ENCODE data around the gene ADAM19. TPM values are rescaled to one million over a fixed set of nuclear protein-coding genes. Genes with fewer than 3 reads are reported as not detected.

ADAM19 gene
- total RNA-seq, 1 experiment from 2014 or later, result 3.5 TPM

DNA sequence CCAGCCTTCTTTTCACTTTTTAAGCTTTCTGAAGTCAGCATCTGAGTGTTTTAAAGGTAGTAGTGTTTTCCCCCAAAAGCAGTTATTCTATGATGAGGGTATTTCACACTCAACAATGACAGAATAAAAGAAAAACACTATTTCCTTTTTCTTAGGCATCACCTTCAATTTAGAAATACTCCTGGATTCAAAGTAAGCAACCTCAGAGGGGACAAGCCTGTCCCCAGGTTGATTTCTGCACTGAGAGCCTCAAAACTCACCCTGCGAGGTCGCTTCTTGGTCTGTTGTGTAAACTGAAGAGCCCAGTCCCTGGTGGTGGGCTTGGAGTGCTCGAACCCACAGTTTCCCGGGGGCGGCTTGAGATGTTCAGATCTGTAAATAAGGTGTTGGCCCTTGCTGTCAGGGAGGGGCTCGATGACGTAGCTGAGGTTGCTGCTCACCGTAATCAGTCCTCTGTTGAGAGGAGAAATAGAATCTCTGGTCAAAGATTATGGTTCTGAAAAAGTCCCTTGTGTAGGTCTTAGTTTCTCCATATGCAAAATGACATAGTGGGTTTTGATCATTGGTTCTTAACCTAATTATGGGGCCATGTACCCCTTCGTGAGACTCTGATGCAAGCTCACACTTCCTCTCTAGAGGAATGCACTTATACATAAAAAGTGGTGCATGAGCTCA lies 55.9 kb downstream of the ADAM19 start:
- POLR2A ChIA-PET, result no interaction called here
- DNase-seq (ENCODE audit: low read depth, low spot score) (no peak), ATAC-seq (no peak)
- H3K4me3 ChIP-seq (ENCODE audit: low read depth in 2 of 2, low read length in 2 of 2), result no peak overlapping the region
- H3K27me3 ChIP-seq (ENCODE audit: control insufficient read depth, insufficient read depth, low read length), result no peaks in the 10 kb centered on the region
- H3K36me3 ChIP-seq (ENCODE audit: control insufficient read depth, insufficient read depth, low read length), result no peaks in the 10 kb centered on the region
- no peaks in the 10 kb centered on the region for H3K9me3 ChIP-seq (ENCODE audit: control insufficient read depth, insufficient read depth, low read depth, low read length)
- no TSS peak for BruUV-seq (replicated peaks)
- in situ Hi-C loops (cut with HindIII; ENCODE audit: low pct_unique_long_range_greater_than_20kb, low sequenced_read_pairs), result no loop called here
- CTCF ChIA-PET, result no interaction called here
- intact Hi-C loops (cut with micrococcal nuclease; ENCODE audit: unreplicated experiment), result no loop called here
- H3K27ac ChIP-seq (ENCODE audit: low read length), result no peak overlapping the region
- no peak for TF ChIP-seq POLR2AphosphoS5 (IDR thresholded peaks at IDR 0.05; ENCODE audit: low read depth, low read length)
- TF ChIP-seq, protein P1, sequence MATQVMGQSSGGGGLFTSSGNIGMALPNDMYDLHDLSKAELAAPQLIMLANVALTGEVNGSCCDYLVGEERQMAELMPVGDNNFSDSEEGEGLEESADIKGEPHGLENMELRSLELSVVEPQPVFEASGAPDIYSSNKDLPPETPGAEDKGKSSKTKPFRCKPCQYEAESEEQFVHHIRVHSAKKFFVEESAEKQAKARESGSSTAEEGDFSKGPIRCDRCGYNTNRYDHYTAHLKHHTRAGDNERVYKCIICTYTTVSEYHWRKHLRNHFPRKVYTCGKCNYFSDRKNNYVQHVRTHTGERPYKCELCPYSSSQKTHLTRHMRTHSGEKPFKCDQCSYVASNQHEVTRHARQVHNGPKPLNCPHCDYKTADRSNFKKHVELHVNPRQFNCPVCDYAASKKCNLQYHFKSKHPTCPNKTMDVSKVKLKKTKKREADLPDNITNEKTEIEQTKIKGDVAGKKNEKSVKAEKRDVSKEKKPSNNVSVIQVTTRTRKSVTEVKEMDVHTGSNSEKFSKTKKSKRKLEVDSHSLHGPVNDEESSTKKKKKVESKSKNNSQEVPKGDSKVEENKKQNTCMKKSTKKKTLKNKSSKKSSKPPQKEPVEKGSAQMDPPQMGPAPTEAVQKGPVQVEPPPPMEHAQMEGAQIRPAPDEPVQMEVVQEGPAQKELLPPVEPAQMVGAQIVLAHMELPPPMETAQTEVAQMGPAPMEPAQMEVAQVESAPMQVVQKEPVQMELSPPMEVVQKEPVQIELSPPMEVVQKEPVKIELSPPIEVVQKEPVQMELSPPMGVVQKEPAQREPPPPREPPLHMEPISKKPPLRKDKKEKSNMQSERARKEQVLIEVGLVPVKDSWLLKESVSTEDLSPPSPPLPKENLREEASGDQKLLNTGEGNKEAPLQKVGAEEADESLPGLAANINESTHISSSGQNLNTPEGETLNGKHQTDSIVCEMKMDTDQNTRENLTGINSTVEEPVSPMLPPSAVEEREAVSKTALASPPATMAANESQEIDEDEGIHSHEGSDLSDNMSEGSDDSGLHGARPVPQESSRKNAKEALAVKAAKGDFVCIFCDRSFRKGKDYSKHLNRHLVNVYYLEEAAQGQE (IDR thresholded peaks at IDR 0.05; ENCODE audit: insufficient read depth in 1 of 2, low read depth in 2 of 2, low read length in 1 of 2), result no peak
- TF ChIP-seq TCF7L2 (IDR thresholded peaks at IDR 0.05; ENCODE audit: low read depth, low read length), result no peak
- TF ChIP-seq, protein P2, sequence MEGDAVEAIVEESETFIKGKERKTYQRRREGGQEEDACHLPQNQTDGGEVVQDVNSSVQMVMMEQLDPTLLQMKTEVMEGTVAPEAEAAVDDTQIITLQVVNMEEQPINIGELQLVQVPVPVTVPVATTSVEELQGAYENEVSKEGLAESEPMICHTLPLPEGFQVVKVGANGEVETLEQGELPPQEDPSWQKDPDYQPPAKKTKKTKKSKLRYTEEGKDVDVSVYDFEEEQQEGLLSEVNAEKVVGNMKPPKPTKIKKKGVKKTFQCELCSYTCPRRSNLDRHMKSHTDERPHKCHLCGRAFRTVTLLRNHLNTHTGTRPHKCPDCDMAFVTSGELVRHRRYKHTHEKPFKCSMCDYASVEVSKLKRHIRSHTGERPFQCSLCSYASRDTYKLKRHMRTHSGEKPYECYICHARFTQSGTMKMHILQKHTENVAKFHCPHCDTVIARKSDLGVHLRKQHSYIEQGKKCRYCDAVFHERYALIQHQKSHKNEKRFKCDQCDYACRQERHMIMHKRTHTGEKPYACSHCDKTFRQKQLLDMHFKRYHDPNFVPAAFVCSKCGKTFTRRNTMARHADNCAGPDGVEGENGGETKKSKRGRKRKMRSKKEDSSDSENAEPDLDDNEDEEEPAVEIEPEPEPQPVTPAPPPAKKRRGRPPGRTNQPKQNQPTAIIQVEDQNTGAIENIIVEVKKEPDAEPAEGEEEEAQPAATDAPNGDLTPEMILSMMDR (IDR thresholded peaks at IDR 0.05), result no peak
- no peak for TF ChIP-seq SIN3A (IDR thresholded peaks at IDR 0.05; ENCODE audit: borderline replicate concordance, insufficient read depth, low read depth, low read length)
- no peaks in the 10 kb centered on the region for H3K4me1 ChIP-seq (ENCODE audit: control insufficient read depth, insufficient read depth, low read length)

DNA sequence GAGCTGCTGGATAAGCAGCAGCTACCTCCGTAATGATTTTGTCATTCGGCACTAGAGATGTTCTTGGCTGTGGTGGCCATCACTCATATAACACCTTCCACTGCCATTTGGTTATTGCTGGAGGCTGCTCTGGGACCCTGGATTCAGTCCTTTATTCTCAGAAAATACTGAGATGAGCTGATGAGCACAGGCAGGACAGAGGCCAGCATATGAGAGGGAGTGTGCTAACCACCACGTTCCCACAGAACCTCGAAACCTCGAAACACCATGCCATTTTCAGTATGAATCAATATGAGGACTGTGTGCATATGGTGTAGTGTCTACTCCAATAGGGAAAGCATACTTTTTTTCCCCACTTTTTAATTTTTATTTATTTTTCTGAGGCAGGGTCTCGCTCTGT lies 56.6 kb downstream of the ADAM19 start:
- Histone ChIP-seq H3K27me3 (ENCODE audit: control insufficient read depth, insufficient read depth, low read length) (no peaks in the 10 kb centered on the region), H3K9me3 (ENCODE audit: control insufficient read depth, insufficient read depth, low read depth, low read length) (no peaks in the 10 kb centered on the region), H3K27ac (ENCODE audit: low read length) (no peak overlapping the region), H3K4me1 (ENCODE audit: control insufficient read depth, insufficient read depth, low read length) (no peaks in the 10 kb centered on the region), H3K4me3 (ENCODE audit: low read depth in 2 of 2, low read length in 2 of 2) (no peak overlapping the region), H3K36me3 (ENCODE audit: control insufficient read depth, insufficient read depth, low read length) (no peaks in the 10 kb centered on the region)
- in situ Hi-C loops (cut with HindIII; ENCODE audit: low pct_unique_long_range_greater_than_20kb, low sequenced_read_pairs), result no loop called here
- POLR2A ChIA-PET, result no interaction called here
- DNase-seq (ENCODE audit: low read depth, low spot score) (no peak), ATAC-seq (no peak)
- intact Hi-C loops (cut with micrococcal nuclease; ENCODE audit: unreplicated experiment), result no loop called here
- BruUV-seq (replicated peaks), result no TSS peak
- CTCF ChIA-PET, result no interaction called here
- TF ChIP-seq SIN3A (IDR thresholded peaks at IDR 0.05; ENCODE audit: borderline replicate concordance, insufficient read depth, low read depth, low read length) (no peak), POLR2AphosphoS5 (IDR thresholded peaks at IDR 0.05; ENCODE audit: low read depth, low read length) (no peak), TCF7L2 (IDR thresholded peaks at IDR 0.05; ENCODE audit: low read depth, low read length) (no peak)
- TF ChIP-seq, protein P2 (IDR thresholded peaks at IDR 0.05), result no peak
- TF ChIP-seq, protein P1 (IDR thresholded peaks at IDR 0.05; ENCODE audit: insufficient read depth in 1 of 2, low read depth in 2 of 2, low read length in 1 of 2), result no peak

Measured in Panc1 (cell line).